Hepatocyte (in vitro differentiated cells): ENCODE results near the gene TTC33.

Source experiments
- CTCF ChIP-seq: fragments of 200-600 bp; sonication (generic); IDR thresholded peaks from 2 replicates; pipeline ENCODE4 v1.5.1; 2016; ENCODE audit warnings: antibody characterized with exemption, mild to moderate bottlenecking; ENCODE audit not compliant: poor library complexity
- EZH2 ChIP-seq: fragments of 200-600 bp; sonication (generic); IDR thresholded peaks from 2 replicates; pipeline ENCODE4 v1.6.1; 2016; ENCODE audit warnings: antibody characterized with exemption, mild to moderate bottlenecking, borderline replicate concordance

- TF ChIP-seq CTCF (no peak), EZH2 (no peak)
Measured at GRCh38 chr5:40667161-40667663, 88.5 kb downstream of the TTC33 start.
